ENCODE measurements around the gene MFN1.
"Not testable (repeated sequence)": the region's sequence is repeated elsewhere in the genome, so short reads cannot be mapped to it uniquely, and the experiment has no call there.

Gene MFN1

DNA sequence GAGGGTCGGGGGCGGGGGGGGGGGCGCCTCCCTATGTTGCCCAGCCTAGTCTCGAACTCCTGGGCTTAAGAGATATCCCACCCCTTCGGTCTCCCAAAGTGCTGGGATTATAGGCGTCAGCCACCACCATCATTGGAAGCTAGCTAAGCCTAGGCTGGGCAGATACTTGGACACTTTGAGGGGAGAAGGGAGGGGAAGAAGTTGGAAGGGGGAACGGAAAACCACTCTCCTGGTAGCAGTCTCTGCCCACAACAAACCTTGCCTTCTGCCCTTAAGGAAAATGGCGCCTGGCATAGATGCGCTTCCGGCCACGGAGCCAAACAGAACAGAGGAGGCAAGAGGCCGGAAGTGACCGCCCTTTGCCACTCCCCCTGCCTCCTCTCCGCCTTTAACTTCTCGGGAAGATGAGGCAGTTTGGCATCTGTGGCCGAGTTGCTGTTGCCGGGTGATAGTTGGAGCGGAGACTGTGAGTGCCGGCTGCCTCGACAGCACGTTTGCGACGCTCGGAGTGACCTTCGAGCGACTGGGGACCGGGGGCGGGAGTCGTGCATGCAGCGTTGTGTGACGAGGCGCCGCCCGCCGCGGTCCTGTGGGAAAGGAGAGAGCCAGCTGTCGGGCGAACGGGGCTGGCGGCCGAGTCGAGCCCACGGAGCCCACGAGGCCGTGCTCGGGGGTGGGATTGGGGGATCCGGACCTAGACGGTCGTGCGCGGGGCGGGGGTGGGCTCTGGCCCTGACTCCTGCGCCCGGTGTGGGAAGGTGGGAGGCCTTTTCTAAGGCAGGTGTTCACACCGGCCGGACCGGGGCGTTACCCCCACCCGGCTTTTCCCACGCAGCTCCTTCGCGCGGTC, at the start of gene MFN1:
Gene MFN1, plus strand, starts transcription at position 365 of the 850 bp plus-strand sequence. CDS start 1,143 bp downstream, outside the sequence.
- peaks cover 20% of the 10 kb centered on the region for H3K79me2 ChIP-seq (ENCODE audit: control insufficient read depth, insufficient read depth, low read length, unreplicated experiment)
- peak within 1 kb of the TSS; percentile 90 for H2AFZ ChIP-seq (ENCODE audit: low read length, unreplicated experiment)
- peak within 1 kb of the TSS; percentile 95 for H3K4me3 ChIP-seq (ENCODE audit: low read depth, low read length)
- H3K27ac ChIP-seq (ENCODE audit: low read depth, low read length), result peak within 1 kb of the TSS; percentile 46
- H3K27me3 ChIP-seq (ENCODE audit: insufficient read depth, low read length), result no peaks in the 10 kb centered on the region
- peaks cover 13% of the 10 kb centered on the region for H3K4me1 ChIP-seq (ENCODE audit: control insufficient read depth, insufficient read depth, low read length, unreplicated experiment)
- peaks cover 14% of the 10 kb centered on the region for H3K36me3 ChIP-seq (ENCODE audit: insufficient read depth, low read length)

DNA sequence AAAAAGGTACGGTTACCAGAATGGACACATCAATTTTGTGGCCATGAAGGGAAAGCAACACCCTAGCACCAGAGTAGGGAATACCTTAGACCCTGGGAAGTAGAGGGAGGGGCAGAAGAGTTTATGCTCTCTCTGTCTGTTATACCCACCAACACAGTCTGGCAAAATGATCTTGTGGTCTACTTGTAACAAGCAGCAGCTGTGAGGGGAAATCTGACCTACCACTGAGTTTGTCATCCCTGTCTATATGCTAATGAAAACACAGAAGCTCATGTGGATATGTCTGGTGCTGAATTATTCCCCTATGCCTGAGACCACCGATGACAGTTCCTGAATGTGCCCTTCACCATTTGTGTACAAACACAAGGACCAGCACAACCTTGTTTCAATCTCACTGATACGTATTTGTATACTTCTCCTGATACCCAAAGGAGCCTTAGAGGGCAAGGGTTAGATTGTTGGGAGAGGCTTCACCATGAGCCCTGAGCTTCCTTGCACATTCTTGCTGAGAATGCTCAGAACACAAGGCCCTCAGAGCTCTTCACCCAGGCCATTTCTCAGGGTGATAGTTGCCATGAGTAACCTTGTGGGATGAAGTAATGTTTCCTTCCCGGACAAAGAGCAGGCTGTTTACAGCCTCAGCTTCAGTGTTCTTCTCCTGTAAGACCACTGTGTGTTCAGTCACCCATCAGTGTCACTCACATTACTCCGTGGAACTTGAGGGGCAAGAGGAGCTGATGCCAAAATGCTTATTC, 49.4 kb upstream of the MFN1 start:
- Histone ChIP-seq H3K4me3 (ENCODE audit: low read depth, low read length) (no peak overlapping the region), H2AFZ (ENCODE audit: low read length, unreplicated experiment) (no peak overlapping the region)

DNA sequence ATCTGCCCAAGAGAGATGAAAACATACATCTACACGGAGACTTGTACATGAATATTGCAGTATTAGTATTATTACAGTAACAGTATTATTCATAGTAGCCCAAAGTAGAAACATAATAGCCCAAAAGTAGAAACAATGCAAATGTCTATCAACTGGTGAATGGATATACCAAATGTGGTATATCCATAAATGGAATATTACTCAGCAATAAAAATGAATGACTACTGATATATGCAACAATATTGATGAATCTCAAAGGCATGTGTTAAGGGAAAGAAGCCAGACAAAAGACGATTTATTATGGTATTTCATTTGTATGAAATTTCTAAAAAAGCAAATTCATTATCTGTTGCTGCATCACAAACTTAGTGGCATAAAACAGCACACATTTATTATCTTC, 48.2 kb upstream of the MFN1 start:
- H3K4me1 ChIP-seq (ENCODE audit: control insufficient read depth, insufficient read depth, low read length, unreplicated experiment), result peaks cover 3% of the 10 kb centered on the region
- H3K4me3 ChIP-seq (ENCODE audit: low read depth, low read length), result no peak overlapping the region
- no peaks in the 10 kb centered on the region for H3K79me2 ChIP-seq (ENCODE audit: control insufficient read depth, insufficient read depth, low read length, unreplicated experiment)
- no peak overlapping the region for H3K27ac ChIP-seq (ENCODE audit: low read depth, low read length)
- H3K27me3 ChIP-seq (ENCODE audit: insufficient read depth, low read length), result 0 out of 2 replicates have a peak, but pooled peaks cover 3% of the 10 kb centered on the region
- H3K36me3 ChIP-seq (ENCODE audit: insufficient read depth, low read length), result no peaks in the 10 kb centered on the region
- H2AFZ ChIP-seq (ENCODE audit: low read length, unreplicated experiment), result no peak overlapping the region

More for the DNA sequence above, 49.4 kb upstream of the MFN1 start:
- Histone ChIP-seq H3K79me2 (ENCODE audit: control insufficient read depth, insufficient read depth, low read length, unreplicated experiment) (no peaks in the 10 kb centered on the region), H3K27ac (ENCODE audit: low read depth, low read length) (no peak overlapping the region), H3K27me3 (ENCODE audit: insufficient read depth, low read length) (0 out of 2 replicates have a peak, but pooled peaks cover 3% of the 10 kb centered on the region), H3K4me1 (ENCODE audit: control insufficient read depth, insufficient read depth, low read length, unreplicated experiment) (no peaks in the 10 kb centered on the region), H3K36me3 (ENCODE audit: insufficient read depth, low read length) (no peaks in the 10 kb centered on the region)

DNA sequence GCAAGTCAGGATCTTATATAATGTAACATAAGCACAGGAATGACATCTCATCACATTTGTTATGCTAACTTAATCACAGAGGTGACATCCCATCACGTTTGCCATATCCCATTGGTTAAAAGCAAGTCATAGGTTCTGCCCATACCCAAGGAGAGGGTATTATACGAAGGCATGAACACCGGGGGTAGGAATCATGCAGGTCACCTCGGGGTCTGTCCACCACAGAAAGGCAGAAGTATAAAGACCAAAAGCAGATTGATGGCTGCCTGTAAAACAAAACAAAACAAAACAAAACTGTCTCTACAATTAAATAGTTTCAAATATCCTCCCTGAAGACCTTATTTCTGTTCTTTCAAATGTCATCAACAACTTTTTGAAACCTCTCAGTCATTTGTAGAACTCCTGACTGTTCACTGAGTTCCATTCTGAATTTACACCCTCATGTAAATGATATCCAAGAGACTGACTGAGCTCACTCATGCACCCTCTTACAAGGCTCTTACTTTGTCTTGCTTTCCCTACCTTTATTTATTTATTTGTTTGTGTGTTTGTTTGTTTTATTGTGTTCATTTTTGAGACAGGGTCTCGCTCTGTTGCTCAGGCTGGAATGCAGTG, 47.4 kb upstream of the MFN1 start:
- Histone ChIP-seq H3K79me2 (ENCODE audit: control insufficient read depth, insufficient read depth, low read length, unreplicated experiment) (no peaks in the 10 kb centered on the region), H3K4me3 (ENCODE audit: low read depth, low read length) (no peak overlapping the region), H3K4me1 (ENCODE audit: control insufficient read depth, insufficient read depth, low read length, unreplicated experiment) (peaks cover 10% of the 10 kb centered on the region), H3K27ac (ENCODE audit: low read depth, low read length) (no peak overlapping the region), H3K36me3 (ENCODE audit: insufficient read depth, low read length) (no peaks in the 10 kb centered on the region), H3K27me3 (ENCODE audit: insufficient read depth, low read length) (no peaks in the 10 kb centered on the region), H2AFZ (ENCODE audit: low read length, unreplicated experiment) (no peak overlapping the region)

DNA sequence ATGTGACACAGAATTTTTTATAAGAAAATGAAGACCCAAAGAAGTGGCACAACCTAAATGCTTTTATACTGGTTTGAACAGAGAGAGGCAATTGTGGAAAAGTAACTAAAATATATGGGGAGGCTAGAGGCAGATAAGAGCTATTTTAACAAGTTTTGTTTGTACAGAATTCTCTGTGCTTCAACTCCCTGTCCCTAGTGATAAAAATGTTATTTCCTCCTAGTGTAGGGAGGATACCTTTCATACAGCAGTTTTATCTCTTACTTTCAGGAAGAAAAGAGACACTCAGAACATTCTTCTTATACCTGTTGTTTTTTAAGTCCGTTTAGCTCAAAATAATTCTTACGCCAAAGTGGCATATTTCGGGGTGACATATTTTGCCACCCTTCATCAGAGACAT, 45.9 kb upstream of the MFN1 start:
- H3K27me3 ChIP-seq (ENCODE audit: insufficient read depth, low read length), result no peaks in the 10 kb centered on the region
- H2AFZ ChIP-seq (ENCODE audit: low read length, unreplicated experiment), result no peak overlapping the region
- no peak overlapping the region for H3K27ac ChIP-seq (ENCODE audit: low read depth, low read length)
- no peaks in the 10 kb centered on the region for H3K36me3 ChIP-seq (ENCODE audit: insufficient read depth, low read length)
- H3K4me3 ChIP-seq (ENCODE audit: low read depth, low read length), result no peak overlapping the region
- H3K79me2 ChIP-seq (ENCODE audit: control insufficient read depth, insufficient read depth, low read length, unreplicated experiment), result no peaks in the 10 kb centered on the region
- H3K4me1 ChIP-seq (ENCODE audit: control insufficient read depth, insufficient read depth, low read length, unreplicated experiment), result peaks cover 18% of the 10 kb centered on the region

DNA sequence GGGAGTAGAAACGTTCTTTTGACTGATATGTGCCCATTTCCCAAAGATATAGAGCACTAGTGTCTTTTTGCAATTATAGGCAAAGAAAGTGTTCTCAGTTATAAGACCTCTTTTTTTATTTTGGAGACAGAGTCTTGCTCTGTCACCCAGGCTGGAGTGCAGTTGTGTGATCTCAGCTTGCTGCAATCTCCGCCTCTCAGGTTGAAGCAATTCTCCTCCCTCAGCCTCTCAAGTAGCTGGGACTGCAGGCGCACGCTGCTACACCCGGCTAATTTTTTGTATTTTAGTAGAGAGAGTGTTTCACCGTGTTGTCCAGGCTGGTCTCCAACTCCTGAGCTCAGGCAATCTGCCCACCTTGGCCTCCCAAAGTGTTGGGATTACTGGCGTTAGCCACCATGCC, 45.4 kb upstream of the MFN1 start:
- H3K27ac ChIP-seq (ENCODE audit: low read depth, low read length), result no peak overlapping the region
- H3K4me3 ChIP-seq (ENCODE audit: low read depth, low read length), result no peak overlapping the region
- H2AFZ ChIP-seq (ENCODE audit: low read length, unreplicated experiment), result no peak overlapping the region
- H3K4me1 ChIP-seq (ENCODE audit: control insufficient read depth, insufficient read depth, low read length, unreplicated experiment), result peaks cover 18% of the 10 kb centered on the region
- no peaks in the 10 kb centered on the region for H3K36me3 ChIP-seq (ENCODE audit: insufficient read depth, low read length)
- no peaks in the 10 kb centered on the region for H3K79me2 ChIP-seq (ENCODE audit: control insufficient read depth, insufficient read depth, low read length, unreplicated experiment)
- no peaks in the 10 kb centered on the region for H3K27me3 ChIP-seq (ENCODE audit: insufficient read depth, low read length)

DNA sequence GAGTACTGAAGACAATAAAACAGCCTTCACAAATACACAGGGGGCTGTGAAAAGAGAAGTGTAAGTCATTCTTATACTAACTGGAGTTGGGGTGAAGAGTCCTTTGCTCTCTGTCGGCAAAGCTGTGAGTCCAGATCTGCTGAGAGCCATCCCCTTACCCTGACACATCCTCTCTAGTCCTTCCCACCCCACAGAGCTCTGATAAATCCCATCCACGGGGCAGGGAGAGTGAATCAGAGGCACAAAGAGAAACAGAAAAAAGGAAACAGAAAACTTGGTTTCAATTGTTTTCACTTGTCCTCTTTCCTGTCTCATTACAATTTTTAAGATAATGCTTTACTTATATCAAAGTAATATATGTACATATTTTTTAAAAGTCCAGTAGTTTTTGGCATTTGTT, 42.9 kb upstream of the MFN1 start:
- H2AFZ ChIP-seq (ENCODE audit: low read length, unreplicated experiment), result peak overlapping the region; percentile 20
- no peaks in the 10 kb centered on the region for H3K36me3 ChIP-seq (ENCODE audit: insufficient read depth, low read length)
- H3K4me3 ChIP-seq (ENCODE audit: low read depth, low read length), result no peak overlapping the region
- H3K27ac ChIP-seq (ENCODE audit: low read depth, low read length), result no peak overlapping the region
- H3K4me1 ChIP-seq (ENCODE audit: control insufficient read depth, insufficient read depth, low read length, unreplicated experiment), result peaks cover 18% of the 10 kb centered on the region
- no peaks in the 10 kb centered on the region for H3K27me3 ChIP-seq (ENCODE audit: insufficient read depth, low read length)
- no peaks in the 10 kb centered on the region for H3K79me2 ChIP-seq (ENCODE audit: control insufficient read depth, insufficient read depth, low read length, unreplicated experiment)

DNA sequence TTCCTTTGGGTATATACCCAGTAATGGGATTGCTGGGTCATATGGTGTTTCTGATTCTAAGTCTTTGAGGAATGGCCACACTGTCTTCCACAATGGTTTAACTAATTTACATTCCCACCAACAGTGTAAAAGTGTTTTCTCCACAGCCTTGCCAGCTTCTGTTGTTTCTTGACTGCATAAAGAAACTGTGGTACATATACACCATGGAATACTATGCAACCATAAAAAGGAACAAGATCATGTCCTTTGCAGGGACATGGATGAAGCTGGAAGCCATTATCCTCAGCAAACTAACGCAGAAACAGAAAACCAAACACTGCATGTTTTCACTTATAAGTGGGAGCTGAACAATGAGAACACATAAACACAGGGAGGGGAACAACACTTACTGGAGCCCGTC, 40.1 kb upstream of the MFN1 start:
- not testable (repeated sequence) for H3K27me3 ChIP-seq (ENCODE audit: insufficient read depth, low read length); H3K36me3 ChIP-seq (ENCODE audit: insufficient read depth, low read length); H3K79me2 ChIP-seq (ENCODE audit: control insufficient read depth, insufficient read depth, low read length, unreplicated experiment); H2AFZ ChIP-seq (ENCODE audit: low read length, unreplicated experiment); H3K4me3 ChIP-seq (ENCODE audit: low read depth, low read length); H3K27ac ChIP-seq (ENCODE audit: low read depth, low read length)
- peaks cover 18% of the 10 kb centered on the region for H3K4me1 ChIP-seq (ENCODE audit: control insufficient read depth, insufficient read depth, low read length, unreplicated experiment)

DNA sequence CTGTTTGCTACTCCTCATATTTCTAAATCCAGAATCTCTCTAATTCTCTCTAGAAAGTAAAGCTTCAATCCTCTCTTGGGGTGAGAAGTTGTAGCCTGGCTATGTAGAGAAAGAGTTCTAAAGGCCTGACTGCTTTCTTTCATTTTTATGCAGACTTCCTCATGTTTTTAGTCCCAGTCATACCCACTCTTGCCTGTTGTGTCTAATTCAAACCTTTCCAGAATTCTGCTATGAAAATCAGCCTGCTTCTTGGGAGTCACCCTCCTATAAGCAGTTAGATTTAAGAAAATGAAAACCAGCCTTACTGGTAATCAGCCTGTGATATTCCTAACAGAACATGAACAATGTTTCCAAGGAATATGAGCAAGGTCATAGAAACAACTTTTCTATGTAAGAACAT, 39.5 kb upstream of the MFN1 start:
- Histone ChIP-seq H3K4me3 (ENCODE audit: low read depth, low read length) (no peak overlapping the region), H3K36me3 (ENCODE audit: insufficient read depth, low read length) (no peaks in the 10 kb centered on the region), H3K79me2 (ENCODE audit: control insufficient read depth, insufficient read depth, low read length, unreplicated experiment) (no peaks in the 10 kb centered on the region), H2AFZ (ENCODE audit: low read length, unreplicated experiment) (no peak overlapping the region), H3K27ac (ENCODE audit: low read depth, low read length) (no peak overlapping the region), H3K27me3 (ENCODE audit: insufficient read depth, low read length) (no peaks in the 10 kb centered on the region), H3K4me1 (ENCODE audit: control insufficient read depth, insufficient read depth, low read length, unreplicated experiment) (peaks cover 18% of the 10 kb centered on the region)

DNA sequence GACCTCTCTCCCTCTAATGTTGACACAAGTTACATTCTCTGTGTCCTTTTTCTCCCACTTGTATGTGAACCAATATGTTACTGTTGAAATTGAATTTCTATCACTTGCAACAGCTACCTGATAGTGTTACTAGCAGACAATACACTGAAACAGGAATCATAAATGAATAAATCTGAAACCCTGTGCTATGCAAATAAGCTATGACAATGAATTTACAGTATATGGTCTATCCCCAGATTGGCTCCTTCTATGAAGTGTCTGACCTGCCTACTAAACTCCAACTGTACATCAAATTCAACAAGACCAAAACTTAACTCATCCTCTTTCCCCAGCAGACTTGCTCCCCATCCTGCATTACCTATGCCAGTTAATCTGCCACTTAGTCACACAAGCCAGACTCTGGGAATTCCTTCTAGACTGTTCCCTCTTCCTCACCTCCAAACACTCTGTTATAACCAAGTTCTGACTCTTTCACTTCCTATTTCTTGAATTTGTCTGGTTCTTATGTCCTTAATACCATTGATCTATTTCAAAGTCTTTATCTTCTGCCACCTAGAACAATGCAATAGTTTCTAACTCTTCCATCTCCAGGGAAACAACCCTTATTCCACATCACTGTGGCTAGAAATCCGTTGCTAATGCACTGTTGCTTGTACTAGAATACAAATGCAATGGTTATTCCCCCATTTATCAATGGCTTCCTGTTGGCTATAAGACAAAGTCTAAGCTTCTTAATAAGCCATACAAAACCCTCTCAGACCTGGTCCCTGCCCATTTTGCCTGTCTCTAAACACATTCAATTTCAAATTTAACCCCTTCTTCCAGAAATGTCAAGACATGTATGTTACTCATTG, 38.1 kb upstream of the MFN1 start:
- no peaks in the 10 kb centered on the region for H3K36me3 ChIP-seq (ENCODE audit: insufficient read depth, low read length)
- H3K4me3 ChIP-seq (ENCODE audit: low read depth, low read length), result no peak overlapping the region
- no peak overlapping the region for H3K27ac ChIP-seq (ENCODE audit: low read depth, low read length)
- no peaks in the 10 kb centered on the region for H3K79me2 ChIP-seq (ENCODE audit: control insufficient read depth, insufficient read depth, low read length, unreplicated experiment)
- H3K4me1 ChIP-seq (ENCODE audit: control insufficient read depth, insufficient read depth, low read length, unreplicated experiment), result peaks cover 14% of the 10 kb centered on the region
- H2AFZ ChIP-seq (ENCODE audit: low read length, unreplicated experiment), result no peak overlapping the region
- no peaks in the 10 kb centered on the region for H3K27me3 ChIP-seq (ENCODE audit: insufficient read depth, low read length)
